ENCODE measurements around the gene TRIML1. TPM values are rescaled to one million over a fixed set of nuclear protein-coding genes. Genes with fewer than 3 reads are reported as not detected.
A peak's percentile ranks its signal among the peaks of the same experiment; 100 is the strongest.

The TRIML1 gene
- total RNA-seq, 1 donor from 2014 or later: not detected

DNA sequence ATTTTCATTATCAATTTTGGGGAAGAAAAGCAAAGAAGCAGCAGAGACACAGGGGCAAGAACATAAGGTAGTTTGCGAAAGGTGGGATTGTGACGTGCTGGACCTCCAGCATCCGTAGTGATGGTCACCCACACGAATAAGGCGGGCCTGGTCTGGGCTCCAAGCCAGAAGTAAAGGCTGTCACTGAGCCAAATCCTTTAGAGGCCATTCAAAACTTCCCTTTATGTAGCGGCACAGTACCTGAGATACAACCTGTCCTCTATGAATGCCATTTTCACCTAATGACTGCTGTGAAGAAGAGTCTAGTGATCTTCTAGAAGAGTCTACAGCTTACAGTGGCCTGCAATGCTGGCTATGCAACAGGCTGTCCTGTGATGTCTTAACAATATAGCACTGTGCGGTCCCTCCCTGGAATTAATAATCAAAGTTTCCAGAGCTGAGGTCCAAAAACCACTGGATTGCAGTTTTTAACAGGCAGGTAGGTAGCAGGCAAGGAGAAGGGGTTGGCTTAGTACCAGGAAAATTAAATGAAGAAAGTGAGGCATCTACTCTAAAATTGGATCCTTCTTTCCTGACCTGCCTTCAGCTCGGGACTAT, 56.2 kb downstream of the TRIML1 start:
- Mint-ChIP-seq H3K27ac (no peak overlapping the region), H3K9me3 (ENCODE audit: low read depth) (no peaks in the 10 kb centered on the region), H3K4me1 (ENCODE audit: low read depth) (peaks cover 6% of the 10 kb centered on the region), H3K36me3 (ENCODE audit: insufficient read depth) (no peaks in the 10 kb centered on the region), H3K27me3 (no peaks in the 10 kb centered on the region), H3K4me3 (ENCODE audit: low read depth) (no peak overlapping the region)
- no peak for DNase-seq (ENCODE audit: low spot score, unreplicated experiment)
- no peak for TF ChIP-seq CTCF (IDR thresholded peaks at IDR 0.05; ENCODE audit: unreplicated experiment)

- no peaks in the 10 kb centered on the region for H3K9me3 Mint-ChIP-seq (ENCODE audit: low read depth)
- H3K27ac Mint-ChIP-seq: no peak overlapping the region
- TF ChIP-seq CTCF (IDR thresholded peaks at IDR 0.05; ENCODE audit: unreplicated experiment): no peak
- H3K4me1 Mint-ChIP-seq (ENCODE audit: low read depth): peaks cover 6% of the 10 kb centered on the region
- H3K27me3 Mint-ChIP-seq: no peaks in the 10 kb centered on the region
- H3K36me3 Mint-ChIP-seq (ENCODE audit: insufficient read depth): no peaks in the 10 kb centered on the region
- no peak for DNase-seq (ENCODE audit: low spot score, unreplicated experiment)
- peak overlapping the region; percentile 28 for H3K4me3 Mint-ChIP-seq (ENCODE audit: low read depth)
Observed at GRCh38 chr4:188196134-188196735, 57.0 kb downstream of the TRIML1 start.

Other genes starting within 250 kb of the TRIML1 start
- gene ZFP42, start 143.7 kb upstream of the TRIML1 start, total RNA-seq: 3.9 and 5.5 TPM in 2 replicates
- not detected in 2 replicates for gene TRIML2, start 29.8 kb upstream of the TRIML1 start, total RNA-seq

All from progenitor cell of endocrine pancreas (in vitro differentiated cells).